ENCODE measurements around the gene SHISA9. TPM values are rescaled to one million over a fixed set of nuclear protein-coding genes. Genes with fewer than 3 reads are reported as not detected.
"Not testable (repeated sequence)": the region's sequence is repeated elsewhere in the genome, so short reads cannot be mapped to it uniquely, and the experiment has no call there.

Gene SHISA9
- total RNA-seq, 2 donors from 2014 or later, result 0.21 to 3.4 TPM

GRCh38 chr16:12906765-12907516 is 5.5 kb downstream of the SHISA9 start:
- H3K36me3 ChIP-seq, result no peaks in the 10 kb centered on the region
- H3K4me3 ChIP-seq, result no peak overlapping the region
- H3K27me3 ChIP-seq (replicated peaks; ENCODE audit: insufficient read depth), result peaks cover 3% of the 10 kb centered on the region
- DNase-seq (ENCODE audit: low spot score) (no peak), ATAC-seq (ENCODE audit: insufficient number of reproducible peaks, low FRiP score, low read depth) (no peak)
- TF ChIP-seq CTCF (IDR thresholded peaks at IDR 0.05), result no peak
- H3K4me1 ChIP-seq (ENCODE audit: control insufficient read depth in 1 of 2, low read depth in 2 of 2), result peaks cover 3 to 22% of the 10 kb centered on the region in 2 donors
- no peaks in the 10 kb centered on the region for H3K9me3 ChIP-seq
- no peak overlapping the region for H3K27ac ChIP-seq

- Histone ChIP-seq H3K4me1 (ENCODE audit: control insufficient read depth in 1 of 2, low read depth in 2 of 2) (peaks cover 3 to 13% of the 10 kb centered on the region in 2 donors), H3K4me3 (no peak overlapping the region), H3K9me3 (no peaks in the 10 kb centered on the region), H3K27ac (no peak overlapping the region), H3K27me3 (replicated peaks; ENCODE audit: insufficient read depth) (peaks cover 3% of the 10 kb centered on the region), H3K36me3 (no peaks in the 10 kb centered on the region)
- DNase-seq (ENCODE audit: low spot score) (no peak), ATAC-seq (ENCODE audit: insufficient number of reproducible peaks, low FRiP score, low read depth) (no peak)
- no peak for TF ChIP-seq CTCF (IDR thresholded peaks at IDR 0.05)
Measured at GRCh38 chr16:12907670-12908233, 6.4 kb downstream of the SHISA9 start.

GRCh38 chr16:12917246-12917645 is 15.8 kb downstream of the SHISA9 start:
- TF ChIP-seq CTCF (IDR thresholded peaks at IDR 0.05), result no peak

GRCh38 chr16:12917653-12918052 is 16.3 kb downstream of the SHISA9 start:
- Histone ChIP-seq H3K9me3 (no peaks in the 10 kb centered on the region), H3K27me3 (replicated peaks; ENCODE audit: insufficient read depth) (no peaks in the 10 kb centered on the region), H3K4me1 (ENCODE audit: control insufficient read depth in 1 of 2, low read depth in 2 of 2) (no peaks in the 10 kb centered on the region), H3K4me3 (no peak overlapping the region), H3K36me3 (no peaks in the 10 kb centered on the region), H3K27ac (no peak overlapping the region)
- ATAC-seq (ENCODE audit: insufficient number of reproducible peaks, low FRiP score, low read depth), result no peak
- no peak for TF ChIP-seq CTCF (IDR thresholded peaks at IDR 0.05)
- no peak for DNase-seq (ENCODE audit: low spot score)

More at GRCh38 chr16:12917246-12917645, 15.8 kb downstream of the SHISA9 start:
- Histone ChIP-seq H3K27ac (no peak overlapping the region), H3K4me3 (no peak overlapping the region), H3K4me1 (ENCODE audit: control insufficient read depth in 1 of 2, low read depth in 2 of 2) (no peaks in the 10 kb centered on the region), H3K9me3 (no peaks in the 10 kb centered on the region), H3K27me3 (replicated peaks; ENCODE audit: insufficient read depth) (no peaks in the 10 kb centered on the region), H3K36me3 (no peaks in the 10 kb centered on the region)
- ATAC-seq (ENCODE audit: insufficient number of reproducible peaks, low FRiP score, low read depth), result no peak
- no peak for DNase-seq (ENCODE audit: low spot score)

GRCh38 chr16:12920739-12921138 is 19.3 kb downstream of the SHISA9 start:
- H3K4me1 ChIP-seq (ENCODE audit: control insufficient read depth in 1 of 2, low read depth in 2 of 2), result no peaks in the 10 kb centered on the region
- no peaks in the 10 kb centered on the region for H3K27me3 ChIP-seq (replicated peaks; ENCODE audit: insufficient read depth)
- TF ChIP-seq CTCF (IDR thresholded peaks at IDR 0.05), result no peak
- H3K36me3 ChIP-seq, result no peaks in the 10 kb centered on the region
- no peak for DNase-seq (ENCODE audit: low spot score)
- H3K9me3 ChIP-seq, result no peaks in the 10 kb centered on the region
- no peak for ATAC-seq (ENCODE audit: insufficient number of reproducible peaks, low FRiP score, low read depth)
- H3K4me3 ChIP-seq, result no peak overlapping the region
- no peak overlapping the region for H3K27ac ChIP-seq

- not testable (repeated sequence) for H3K36me3 ChIP-seq; H3K9me3 ChIP-seq; ATAC-seq (ENCODE audit: insufficient number of reproducible peaks, low FRiP score, low read depth); DNase-seq (ENCODE audit: low spot score); H3K27ac ChIP-seq; H3K4me1 ChIP-seq (ENCODE audit: control insufficient read depth in 1 of 2, low read depth in 2 of 2); H3K27me3 ChIP-seq (replicated peaks; ENCODE audit: insufficient read depth); H3K4me3 ChIP-seq
Measured at GRCh38 chr16:12923640-12924039, 22.2 kb downstream of the SHISA9 start.
